ENCODE data around the gene SCRT2.
"Not testable (repeated sequence)": the region's sequence is repeated elsewhere in the genome, so short reads cannot be mapped to it uniquely, and the experiment has no call there.

The SCRT2 gene

DNA sequence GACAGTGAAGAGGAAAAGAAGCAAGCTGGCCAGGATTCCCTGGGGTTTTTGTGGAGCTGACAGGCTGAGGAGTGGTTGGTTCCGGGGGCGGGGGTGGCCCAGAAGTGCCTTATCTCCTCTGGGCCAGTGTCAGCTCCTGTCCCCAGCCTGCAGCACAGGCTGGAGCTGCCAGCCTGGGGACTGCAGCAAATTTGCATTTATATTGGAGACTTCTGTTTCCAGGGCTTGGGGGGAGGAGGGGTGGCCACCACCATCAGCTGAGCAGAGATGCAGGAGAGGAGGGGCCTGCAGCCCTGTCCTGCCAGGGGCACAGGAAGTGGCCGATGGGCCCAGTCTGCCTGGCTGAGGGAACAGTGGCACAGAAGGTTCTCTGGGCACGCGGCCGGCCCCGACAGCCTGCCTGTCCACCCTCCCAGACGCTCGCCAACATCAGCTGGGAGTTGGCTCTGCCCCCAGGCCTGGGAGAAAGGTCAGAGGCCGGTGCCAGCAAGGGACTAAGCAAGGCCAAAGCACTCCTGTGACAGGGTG lies 24.3 kb upstream of the SCRT2 start:
- no peak for DNase-seq

- no peak for DNase-seq
Observed at GRCh38 chr20:699342-699741, 23.7 kb upstream of the SCRT2 start.

DNA sequence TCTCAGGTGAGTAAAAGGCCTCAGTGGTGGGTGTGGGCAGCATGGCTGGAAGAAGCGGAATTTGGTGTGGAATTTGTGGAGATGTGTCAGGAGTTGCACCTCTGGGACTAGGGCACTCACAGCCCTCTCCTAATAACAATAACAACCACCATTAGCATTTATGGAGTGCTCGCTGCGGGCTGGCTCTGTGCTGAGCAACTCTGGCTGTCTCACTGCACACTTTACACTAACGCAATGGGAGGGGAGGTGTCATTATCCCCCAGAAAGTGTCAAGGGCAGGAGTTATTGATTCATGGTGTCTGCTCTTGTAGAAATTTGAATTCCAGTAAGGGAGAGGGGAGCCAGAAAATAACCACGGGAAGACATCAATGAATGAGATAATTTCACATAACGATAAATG lies 22.7 kb upstream of the SCRT2 start:
- no peak for DNase-seq

DNA sequence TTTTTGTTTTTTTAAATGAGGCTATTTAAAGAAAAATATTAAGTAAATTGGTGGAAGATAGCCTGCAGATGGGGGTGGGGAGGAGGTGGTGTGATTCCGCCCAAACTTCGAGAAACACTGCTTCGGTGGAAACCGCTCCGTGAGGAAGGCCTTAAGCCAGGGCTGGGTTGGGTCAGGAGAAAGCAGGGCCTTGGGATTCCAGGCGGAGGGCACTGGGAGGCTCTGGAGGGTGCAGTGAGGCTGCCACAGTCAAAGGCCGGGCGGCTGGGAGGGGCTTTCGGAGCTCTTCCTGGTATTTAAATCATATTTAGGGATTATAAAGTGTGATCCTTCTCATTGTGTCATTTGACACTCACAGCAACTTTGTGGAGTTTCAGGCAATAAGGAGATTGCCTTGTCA lies 22.2 kb upstream of the SCRT2 start:
- DNase-seq, result no peak

DNA sequence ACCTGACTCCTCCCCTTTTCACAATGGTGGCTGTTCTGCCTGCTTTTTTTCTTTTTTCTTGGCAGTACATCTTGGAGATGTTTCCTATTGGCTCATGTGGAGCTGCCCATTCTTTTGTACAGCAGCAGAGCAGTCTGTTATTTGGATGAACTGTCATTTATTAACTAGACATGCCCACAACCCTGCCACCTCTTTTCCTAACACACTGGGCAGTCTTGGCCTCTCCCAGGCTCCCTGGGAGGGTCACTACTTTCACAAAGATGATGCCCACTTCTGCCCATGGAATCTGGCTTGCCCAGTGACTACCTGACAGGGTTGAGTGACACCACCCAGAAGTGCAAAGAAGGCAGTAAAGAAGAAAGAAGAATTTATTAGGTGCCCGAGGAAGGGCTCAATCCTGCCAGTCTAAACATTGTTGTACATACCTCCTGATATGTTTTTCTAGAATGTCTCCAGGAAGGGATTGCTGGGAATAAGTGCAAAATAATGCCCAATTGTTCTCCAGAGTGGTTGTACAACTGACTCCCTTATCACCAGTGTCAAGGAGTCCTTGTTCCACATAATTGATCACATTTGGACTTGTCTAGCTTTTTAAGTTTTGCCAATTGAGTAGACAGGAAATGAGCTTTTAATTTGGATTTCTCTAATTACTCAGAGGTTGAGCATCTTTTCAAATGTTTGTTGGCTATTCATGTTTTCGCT lies 19.7 kb upstream of the SCRT2 start:
- no peak for DNase-seq

GRCh38 chr20:694496-694895 lies 18.9 kb upstream of the SCRT2 start:
- DNase-seq, result no peak

DNA sequence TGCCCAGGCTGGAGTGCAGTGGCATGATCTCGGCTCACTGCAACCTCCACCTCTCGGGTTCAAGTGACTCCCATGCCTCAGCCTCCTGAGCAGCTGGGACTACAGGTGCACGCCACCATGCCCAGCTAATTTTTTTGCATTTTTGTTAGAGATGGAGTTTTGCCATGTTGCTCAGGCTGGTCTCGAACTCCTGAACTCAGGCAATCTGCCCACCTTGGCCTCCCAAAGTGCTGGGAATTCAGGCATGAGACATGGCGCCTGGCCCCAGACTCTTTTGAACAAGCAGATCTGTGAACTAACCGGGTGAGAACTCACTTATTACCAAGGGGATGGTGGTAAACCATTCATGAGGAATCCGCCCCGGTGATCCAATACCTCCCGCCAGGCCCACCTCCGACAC lies 18.2 kb upstream of the SCRT2 start:
- DNase-seq, result not testable (repeated sequence)

DNA sequence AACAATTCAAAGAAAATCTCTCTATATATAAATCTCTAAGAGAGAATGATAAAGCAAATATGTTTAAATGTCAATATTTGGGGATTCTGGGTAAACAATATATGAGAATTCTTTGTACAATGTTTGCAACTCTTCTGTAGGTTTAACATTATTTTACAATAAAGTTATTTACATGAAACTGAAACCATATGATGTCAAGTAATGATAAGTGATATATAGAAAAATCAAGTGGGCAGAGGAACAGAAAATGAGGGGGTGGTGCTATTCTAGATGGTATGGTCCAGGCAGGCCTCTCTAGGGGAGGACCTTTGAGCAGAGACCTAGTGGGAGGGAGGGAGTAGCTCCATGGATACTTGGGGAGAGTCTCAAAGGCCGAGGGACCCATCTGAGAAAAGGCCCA lies 16.4 kb upstream of the SCRT2 start:
- DNase-seq, result no peak

- DNase-seq, result no peak
Observed at GRCh38 chr20:689947-690346, 14.3 kb upstream of the SCRT2 start.

- DNase-seq, result no peak
Observed at GRCh38 chr20:689348-689747, 13.7 kb upstream of the SCRT2 start.

GRCh38 chr20:688809-689212 lies 13.2 kb upstream of the SCRT2 start:
- no peak for DNase-seq

DNA sequence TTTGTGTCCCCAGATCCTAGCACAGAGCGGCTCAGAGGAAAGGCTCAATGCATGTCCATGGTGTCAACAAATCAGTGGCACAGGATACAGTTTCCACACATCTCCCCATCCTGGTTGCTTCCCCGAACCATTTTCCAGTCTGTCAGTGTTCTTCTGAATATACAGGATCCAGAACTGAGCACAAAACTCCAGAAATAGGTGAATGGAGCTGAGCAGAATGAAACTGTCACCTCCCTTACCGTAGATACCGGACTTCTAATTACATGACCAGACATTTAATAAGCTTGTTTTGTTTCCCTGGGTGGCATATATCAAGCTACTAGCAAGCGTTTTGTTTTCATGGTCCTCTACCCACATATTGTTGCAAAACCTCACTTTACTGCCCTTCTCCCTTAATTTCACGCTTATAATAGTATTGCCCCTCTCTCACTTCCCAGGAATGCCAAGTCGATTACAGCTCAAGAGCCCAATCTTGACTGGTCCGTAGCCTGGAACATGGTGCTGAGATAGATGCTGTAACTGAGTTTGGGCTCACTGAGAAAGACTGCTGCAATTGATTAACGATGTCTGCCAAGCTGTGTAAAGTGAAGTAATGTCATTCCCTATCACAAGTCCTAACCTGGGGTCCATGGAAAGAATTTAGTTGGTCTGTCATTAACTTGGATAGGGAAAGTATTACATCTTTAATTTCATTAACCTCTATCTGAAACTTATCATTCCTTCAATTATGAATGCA lies 12.0 kb upstream of the SCRT2 start:
- no peak for DNase-seq

DNA sequence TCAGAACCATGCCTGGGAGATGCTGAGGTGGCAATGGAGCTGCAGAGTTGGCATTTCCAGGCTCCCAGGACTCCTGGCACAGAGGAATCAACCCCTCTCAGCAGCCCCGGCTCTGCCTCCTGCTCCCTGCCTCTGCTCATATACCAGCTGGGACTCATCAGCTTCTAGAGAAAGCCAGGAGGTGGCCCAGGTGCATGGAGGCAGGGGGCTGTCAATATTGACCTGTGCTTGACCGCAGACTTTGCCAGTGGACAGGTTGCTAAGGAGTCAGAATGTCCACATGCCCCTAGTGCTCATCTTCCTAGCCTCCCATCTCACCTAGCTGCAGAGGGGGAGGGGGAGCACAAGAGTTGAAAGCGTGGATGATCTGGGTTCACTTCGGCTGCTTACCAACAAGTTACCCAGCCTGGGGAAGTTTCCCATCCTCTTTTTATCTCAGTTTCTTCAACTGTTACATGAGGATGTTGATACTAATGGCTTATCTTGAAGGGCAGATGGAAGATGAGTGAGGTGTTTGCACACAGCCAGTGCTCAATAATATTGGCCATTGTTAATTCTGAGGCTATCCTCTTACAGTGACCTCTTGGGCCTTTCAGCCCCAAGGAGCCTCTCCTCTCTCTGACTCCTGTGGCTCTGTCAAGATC lies 9.2 kb upstream of the SCRT2 start:
- no peak for DNase-seq

GRCh38 chr20:682123-682522 lies 6.5 kb upstream of the SCRT2 start:
- no peak for DNase-seq

DNA sequence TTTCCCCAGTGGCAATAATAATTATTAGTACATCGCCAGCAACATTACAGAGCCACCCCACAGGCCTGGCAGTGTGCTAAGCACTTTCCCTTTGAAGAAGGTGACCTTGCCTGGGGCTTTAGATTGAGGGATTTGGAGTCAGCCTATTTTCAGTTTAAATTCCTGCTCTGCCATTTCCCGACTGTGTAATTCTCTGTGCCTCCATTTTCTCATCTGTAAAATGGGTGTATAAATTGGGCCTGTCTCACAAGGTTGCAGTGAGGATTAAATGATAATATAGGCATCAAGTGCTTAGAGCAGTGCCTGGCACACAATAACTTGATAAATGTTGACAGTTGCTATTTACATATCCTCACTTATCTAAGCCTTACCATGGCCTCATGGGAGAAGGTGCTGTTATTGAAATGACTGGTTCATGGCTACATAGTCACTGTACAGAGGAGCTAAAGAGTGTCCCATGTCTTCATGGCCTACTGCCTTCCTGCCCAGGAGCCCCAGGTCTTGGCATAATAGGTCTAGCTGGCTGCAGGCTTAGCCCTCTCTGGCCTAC lies 5.1 kb upstream of the SCRT2 start:
- no peak for DNase-seq

DNA sequence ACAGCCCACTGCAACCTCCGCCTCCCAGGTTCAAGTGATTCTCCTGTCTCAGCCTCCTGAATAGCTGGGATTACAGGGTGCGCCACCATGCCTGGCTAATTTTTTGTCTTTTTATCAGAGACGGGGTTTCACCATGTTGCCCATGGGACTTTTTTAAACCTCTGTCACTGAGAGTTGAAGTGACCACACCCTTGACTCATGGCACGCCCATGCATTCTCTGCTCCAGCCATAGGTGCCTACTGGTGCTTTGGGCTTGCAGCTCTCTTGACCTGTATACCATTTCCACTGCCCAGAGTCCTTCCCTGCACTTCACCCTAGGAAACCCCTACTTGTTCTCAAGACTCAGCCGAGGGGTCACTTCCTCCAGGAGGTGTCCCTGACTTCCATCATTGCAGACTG lies 2.4 kb upstream of the SCRT2 start:
- no peak for DNase-seq

DNA sequence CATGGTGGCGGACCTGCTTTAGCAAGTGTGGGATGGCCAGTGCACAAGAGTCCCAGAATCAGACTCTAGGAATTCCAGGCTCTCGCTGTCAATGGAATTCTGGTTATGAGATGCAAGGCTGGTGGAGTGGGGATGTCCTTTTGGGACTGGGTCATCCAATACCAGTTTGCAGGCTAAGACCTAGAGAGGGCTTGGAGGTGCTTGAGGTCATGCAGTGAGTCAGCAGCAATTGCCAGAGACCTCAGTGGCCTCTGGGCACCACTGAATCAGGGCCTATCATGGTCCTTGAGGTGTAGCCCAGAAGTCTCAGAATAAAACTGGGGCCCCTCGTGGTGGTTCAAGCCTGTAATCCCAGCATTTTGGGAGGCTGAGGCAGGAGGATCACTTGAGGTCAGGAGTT lies 1.4 kb upstream of the SCRT2 start:
- no peak for DNase-seq

DNA sequence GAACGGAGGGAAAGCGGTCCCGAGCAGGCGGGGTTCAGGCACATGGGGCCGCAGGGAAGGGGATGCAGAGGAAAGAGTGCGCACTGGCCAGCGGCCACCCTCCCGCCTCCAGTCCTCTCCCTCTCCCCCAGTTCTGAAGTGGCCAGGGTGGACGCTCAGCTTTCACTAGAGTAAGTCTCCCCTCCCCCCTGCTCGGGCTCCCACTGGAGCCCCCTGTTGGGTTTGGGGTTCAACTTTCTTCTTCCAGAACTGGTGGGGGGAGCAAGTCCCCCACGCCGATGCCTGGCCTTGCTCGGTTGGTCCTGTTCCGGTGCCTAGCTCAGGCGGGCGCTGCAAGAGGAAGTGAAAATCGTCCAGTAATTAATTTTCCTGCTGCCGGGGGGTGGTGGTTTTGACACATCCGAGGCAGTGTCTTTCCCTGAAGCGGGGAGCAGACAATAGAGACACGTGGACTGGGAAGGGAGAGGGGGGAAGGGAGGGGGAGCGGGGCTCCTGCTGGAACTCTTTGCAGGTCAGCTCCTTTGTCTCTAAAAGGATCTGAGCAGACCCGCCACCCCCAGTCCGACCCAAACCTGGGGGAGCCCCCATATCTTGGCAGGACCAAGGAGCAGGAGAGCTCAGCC lies 824 bp upstream of the SCRT2 start:
- DNase-seq, result no peak

DNA sequence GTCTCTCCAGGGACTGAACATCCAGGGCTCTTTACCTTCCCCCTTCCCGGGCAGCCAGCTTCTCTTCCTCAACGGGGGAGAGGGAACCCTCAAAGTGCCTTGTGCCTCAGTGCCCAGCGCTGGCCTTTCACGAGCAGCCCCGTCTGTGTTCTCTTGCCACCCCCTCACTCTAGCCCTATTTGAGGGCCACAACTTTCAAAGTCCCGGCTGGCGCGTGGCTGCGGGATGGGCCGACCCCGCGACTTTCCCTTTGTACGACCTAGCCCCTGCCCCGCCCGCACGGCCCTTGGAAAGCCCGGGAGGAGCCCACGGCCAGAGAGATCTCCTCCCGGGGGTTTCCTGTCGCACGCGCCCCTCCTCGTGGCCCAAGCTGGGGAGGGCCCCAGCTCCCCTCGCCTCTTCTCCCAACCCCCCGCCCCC lies 559 bp downstream of the SCRT2 start:
- DNase-seq, result no peak

DNA sequence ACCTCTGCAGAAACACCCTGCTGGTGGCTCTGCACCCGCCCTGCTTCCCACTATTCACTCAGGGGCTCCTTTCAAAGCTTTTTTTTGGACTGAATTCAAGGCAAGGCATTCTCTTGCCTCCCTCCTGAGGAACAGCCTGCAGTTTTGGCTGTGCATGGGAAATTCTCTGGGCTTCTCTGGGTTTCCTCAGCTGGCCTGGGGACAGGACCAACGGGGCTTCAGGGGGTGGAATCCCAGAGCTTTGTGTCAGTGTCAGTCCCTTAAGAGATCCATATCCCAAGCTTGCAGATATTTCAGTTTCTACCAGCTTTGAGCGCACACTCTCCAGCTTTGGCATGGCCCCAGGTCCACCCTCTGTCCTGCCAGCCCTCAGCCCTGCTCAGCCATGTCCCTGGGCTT lies 2.0 kb downstream of the SCRT2 start:
- no peak for DNase-seq

DNA sequence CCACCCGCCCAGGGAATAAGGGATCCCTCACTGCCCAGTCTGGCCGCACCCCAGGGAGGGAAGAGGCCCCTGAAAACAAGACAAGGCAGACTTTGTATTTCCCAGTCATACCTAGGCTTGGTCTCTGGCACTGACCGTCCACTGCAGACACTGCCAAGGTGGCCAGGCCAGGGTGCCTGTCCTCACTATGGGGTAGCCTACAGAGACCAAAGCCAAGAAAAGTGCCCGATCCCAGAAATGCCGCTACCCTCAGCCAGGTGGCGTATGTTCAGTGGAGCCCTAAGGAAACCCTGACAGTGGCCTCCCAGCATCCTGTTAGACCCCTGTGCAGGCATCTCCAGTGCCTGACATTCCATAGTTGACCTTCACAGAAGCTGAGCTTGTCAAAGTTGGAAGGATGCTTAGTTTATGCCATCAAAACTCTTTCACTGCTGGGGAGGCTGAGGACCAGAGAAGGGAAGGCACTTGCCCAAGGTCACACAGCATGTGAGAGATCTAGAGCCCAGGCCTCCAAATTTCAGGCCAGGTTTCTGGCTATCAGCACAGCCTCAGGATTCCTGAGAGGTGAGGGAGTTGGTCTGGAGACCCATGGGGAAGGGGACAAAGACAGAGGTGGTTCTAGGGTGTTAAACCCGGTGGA lies 2.5 kb downstream of the SCRT2 start:
- DNase-seq, result no peak

DNA sequence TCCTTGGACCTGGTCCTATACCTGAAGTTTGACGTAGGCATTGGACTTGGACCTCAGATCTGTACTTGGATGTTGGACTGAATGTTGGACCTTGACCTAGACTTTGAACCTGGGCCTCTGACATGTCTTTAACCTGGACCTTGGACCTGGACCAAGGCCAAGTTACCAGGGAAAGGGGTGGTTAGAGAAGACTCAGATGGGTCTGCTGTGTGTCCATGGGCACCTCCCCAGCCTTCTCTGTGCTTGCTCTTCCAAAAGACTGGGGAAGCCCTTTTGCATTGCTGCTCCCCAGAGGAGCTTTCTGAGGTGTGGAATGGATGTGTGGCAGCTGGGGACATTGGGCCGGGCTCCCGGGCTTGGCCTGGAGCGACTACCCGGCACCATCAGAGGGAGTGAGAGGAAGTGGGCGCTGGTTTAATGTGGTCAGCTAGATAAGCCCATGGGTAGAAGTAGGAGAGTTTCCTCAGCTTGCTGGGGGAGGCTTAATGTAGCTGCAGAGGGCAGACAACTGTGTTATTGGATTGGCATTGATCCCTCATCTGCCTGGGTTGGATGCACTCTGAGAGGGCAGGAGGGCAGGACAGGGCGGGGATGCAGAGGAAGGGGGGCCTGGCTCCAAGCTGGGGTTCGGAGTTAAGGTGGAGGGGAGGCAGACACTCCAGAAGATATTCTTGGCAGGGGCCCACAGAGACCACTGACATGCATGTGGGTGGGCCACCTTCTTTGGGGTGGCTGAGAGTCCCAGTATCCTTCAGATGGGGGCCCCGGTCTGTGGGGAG lies 4.2 kb downstream of the SCRT2 start:
- DNase-seq, result no peak

Measured in NCI-H226 (cell line).